Stomach smooth muscle (tissue), 2 donors: Measurements from ENCODE around the gene LZTR1.

Source experiments
- H3K27ac ChIP-seq: one replicate; pipeline ENCODE4 v1.7.0; 2013; ENCODE audit warnings: mild to moderate bottlenecking, low read length, inconsistent platforms
- H3K27me3 ChIP-seq, 2 donors: one replicate each; pipeline ENCODE4 v1.7.0; 2013; ENCODE audit warnings: low read length in 2 of 2; ENCODE audit not compliant: insufficient read depth in 2 of 2, control insufficient read depth in 1 of 2
- H3K36me3 ChIP-seq, 2 donors: one replicate each; pipeline ENCODE4 v1.7.0; 2013; ENCODE audit warnings: low read length in 2 of 2; ENCODE audit not compliant: control insufficient read depth in 2 of 2, insufficient read depth in 2 of 2
- H3K4me1 ChIP-seq: one replicate; pipeline ENCODE4 v1.7.0; 2013; ENCODE audit warnings: low read length; ENCODE audit not compliant: control insufficient read depth, insufficient read depth
- H3K4me3 ChIP-seq, 2 donors: one replicate each; pipeline ENCODE4 v1.7.0; 2013; ENCODE audit warnings: low read length in 2 of 2
- H3K9ac ChIP-seq, 2 donors: one replicate each; pipeline ENCODE4 v1.7.0; 2013; ENCODE audit warnings: low read length in 2 of 2, mild to moderate bottlenecking in 1 of 2
- H3K9me3 ChIP-seq, 2 donors: one replicate each; pipeline ENCODE4 v1.7.0; 2013; ENCODE audit warnings: low read length in 2 of 2; ENCODE audit not compliant: control insufficient read depth in 2 of 2
- donor health status: healthy.
- donor health status: Pancreatic carcinoma.

Gene LZTR1

DNA sequence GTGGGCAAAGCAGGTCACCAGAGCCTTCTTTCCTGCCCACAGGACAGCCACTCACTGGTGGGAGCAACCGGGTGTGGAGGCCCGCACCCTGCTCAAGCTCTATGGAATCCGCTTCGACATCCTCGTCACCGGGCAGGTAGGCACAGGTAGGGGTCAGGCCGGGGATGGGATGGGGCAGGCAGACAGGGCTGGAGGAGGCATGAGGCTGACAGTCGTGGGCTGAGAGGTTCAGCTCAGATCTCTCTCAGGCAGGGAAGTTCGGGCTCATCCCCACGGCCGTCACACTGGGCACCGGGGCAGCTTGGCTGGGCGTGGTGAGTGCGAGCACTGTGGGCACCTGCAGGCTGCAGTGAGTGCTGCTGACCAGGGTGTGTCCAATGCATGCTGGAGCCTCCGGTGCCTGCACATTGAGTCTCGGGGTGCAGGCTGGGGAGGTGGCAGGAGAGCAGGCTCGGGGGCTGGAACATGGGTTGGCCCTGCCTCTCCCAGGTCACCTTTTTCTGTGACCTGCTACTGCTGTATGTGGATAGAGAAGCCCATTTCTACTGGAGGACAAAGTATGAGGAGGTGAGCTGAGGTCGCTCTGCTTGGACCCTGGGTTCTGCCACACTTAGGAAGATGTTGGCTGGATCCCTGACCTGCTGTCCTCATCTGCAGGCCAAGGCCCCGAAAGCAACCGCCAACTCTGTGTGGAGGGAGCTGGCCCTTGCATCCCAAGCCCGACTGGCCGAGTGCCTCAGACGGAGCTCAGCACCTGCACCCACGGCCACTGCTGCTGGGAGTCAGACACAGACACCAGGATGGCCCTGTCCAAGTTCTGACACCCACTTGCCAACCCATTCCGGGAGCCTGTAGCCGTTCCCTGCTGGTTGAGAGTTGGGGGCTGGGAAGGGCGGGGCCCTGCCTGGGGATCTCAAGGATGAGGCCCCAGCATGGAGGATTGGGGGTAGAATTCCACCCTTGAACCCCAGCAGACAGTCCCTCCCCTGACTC lies 44.0 kb downstream of the LZTR1 start:
- Histone ChIP-seq H3K36me3 (no peaks in the 10 kb centered on the region), H3K9ac (no peak overlapping the region), H3K4me1 (peaks cover 2% of the 10 kb centered on the region), H3K27me3 (peaks cover 13 to 21% of the 10 kb centered on the region in 2 donors), H3K9me3 (no peaks in the 10 kb centered on the region), H3K27ac (no peak overlapping the region), H3K4me3 (no peak overlapping the region)

DNA sequence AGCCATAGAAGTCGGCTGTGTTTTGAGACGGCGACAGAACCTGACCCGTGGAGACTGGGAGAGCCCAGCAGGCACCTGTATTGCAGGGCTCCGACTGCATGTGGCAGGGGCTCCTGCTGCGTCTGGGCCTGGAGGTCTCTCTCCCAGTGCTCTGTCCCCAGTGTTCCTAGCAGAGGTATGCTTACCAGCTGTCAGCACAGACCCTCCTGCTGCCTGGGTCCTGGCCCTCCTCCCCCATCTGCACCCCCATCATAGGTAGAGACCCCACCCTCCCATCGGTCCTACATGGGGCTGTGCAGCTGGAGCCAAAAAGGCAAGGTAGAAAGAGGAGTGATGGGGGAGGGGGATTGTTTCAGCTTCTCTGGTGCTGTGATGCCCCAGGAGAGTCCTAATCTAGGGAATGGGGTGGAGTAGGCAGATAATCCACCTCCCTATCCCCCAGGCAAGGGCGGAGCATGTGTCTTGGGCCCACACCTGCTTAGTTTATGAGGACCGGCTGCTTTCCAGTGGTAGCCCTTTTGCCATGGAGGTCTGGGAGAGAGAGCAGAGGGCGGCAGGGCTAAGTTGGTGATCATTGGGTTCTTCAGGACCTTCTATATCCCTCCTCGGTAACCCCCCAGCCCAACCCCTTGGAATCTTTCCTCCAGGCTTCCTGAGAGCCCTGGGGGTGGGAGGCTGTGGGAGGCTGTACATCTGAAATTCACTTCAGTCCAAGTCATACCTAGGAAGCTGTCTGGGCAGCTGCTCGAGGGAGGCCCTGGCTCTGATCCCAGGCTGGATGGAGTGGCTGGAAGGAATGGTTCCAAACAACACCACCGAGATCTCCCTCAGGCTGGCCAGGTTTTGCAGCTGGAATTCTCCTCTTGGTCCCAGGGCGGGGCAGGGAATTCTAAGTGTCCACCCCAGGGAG lies 44.9 kb downstream of the LZTR1 start:
- peaks cover 5% of the 10 kb centered on the region for H3K4me1 ChIP-seq
- H3K4me3 ChIP-seq: no peak overlapping the region
- H3K36me3 ChIP-seq: no peaks in the 10 kb centered on the region
- no peak overlapping the region for H3K27ac ChIP-seq
- H3K9me3 ChIP-seq: no peaks in the 10 kb centered on the region
- H3K27me3 ChIP-seq: peaks cover 21 to 30% of the 10 kb centered on the region in 2 donors
- H3K9ac ChIP-seq: no peak overlapping the region

DNA sequence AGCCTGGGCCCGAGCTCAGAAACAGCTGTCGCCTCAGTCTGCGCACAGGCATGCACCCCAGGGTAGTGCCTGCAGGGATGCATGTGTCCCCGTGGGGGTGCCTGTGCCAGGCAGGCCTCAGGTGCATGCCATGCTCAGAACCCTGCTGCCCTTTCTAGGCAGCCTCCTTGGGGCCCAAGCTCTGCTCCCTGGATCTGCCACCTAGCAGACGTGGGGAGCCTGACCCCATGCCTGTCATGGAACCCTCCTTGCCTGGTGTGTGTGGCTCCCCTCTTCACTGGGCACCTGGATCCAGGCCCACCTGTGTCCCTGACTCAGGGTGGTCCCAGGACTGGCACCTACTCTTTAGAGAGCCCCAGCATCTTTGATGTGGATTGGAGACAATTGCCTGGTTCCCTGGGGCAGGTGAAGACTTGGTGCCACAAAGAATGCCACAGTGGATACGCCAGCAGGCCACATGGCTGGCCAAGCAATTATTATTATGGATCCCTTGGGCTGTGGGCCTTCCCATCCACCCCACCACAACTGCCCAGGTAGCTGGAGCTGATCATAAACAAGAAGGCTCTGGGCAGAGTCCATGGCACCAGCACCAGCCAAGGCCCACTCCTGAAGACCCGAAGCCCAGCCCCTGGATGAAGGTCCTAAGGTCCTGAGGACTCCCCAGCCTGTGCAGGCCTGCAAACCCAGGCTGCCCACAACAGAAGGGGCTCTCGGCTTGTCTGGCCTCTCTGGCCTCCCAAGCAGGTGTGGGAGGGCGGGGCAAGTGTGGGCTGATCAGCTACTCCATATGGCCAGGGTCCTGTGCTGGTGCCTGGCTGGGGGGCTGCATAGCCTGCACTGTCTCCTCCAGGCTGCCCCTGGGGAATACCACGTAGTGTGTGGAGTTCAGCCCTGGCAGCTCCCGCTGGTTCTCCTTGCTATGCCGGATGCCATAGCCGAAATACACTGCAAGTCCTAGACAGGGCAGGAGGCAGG lies 46.5 kb downstream of the LZTR1 start:
- no peaks in the 10 kb centered on the region for H3K36me3 ChIP-seq
- no peak overlapping the region for H3K27ac ChIP-seq
- H3K9ac ChIP-seq: no peak overlapping the region
- H3K9me3 ChIP-seq: no peaks in the 10 kb centered on the region
- peaks cover 8% of the 10 kb centered on the region for H3K4me1 ChIP-seq
- peaks cover 26 to 39% of the 10 kb centered on the region in 2 donors for H3K27me3 ChIP-seq
- no peak overlapping the region for H3K4me3 ChIP-seq

DNA sequence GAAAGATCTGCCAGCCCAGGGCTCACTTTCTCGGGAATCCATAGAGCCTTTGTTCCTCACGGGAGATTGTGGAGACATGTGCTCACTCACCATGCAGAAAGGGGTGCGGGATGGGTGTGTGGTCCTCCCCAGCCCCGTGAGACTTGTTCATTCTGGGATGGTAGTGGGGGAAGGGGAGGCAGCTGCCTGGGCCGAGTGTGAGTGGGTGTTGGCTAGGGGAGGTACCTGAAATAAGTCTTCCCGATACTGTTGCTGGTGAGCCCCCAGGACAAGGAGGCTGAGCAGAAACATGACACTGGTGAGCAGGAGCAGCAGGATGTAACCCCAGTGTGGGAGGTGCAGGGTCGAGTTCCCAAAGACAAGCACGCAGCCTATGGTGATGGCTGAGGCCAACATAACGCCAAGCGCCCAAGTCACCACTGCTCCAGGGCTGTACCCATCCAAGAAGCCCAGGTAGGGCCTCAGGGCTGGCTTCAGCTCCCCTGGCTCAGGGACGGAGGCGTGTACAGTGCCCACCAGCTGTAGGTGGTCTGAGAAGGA lies 47.5 kb downstream of the LZTR1 start:
- no peak overlapping the region for H3K27ac ChIP-seq
- H3K9me3 ChIP-seq: no peaks in the 10 kb centered on the region
- H3K36me3 ChIP-seq: no peaks in the 10 kb centered on the region
- H3K4me3 ChIP-seq: no peak overlapping the region
- no peak overlapping the region for H3K9ac ChIP-seq
- peaks cover 8% of the 10 kb centered on the region for H3K4me1 ChIP-seq
- H3K27me3 ChIP-seq: peaks cover 26 to 39% of the 10 kb centered on the region in 2 donors

DNA sequence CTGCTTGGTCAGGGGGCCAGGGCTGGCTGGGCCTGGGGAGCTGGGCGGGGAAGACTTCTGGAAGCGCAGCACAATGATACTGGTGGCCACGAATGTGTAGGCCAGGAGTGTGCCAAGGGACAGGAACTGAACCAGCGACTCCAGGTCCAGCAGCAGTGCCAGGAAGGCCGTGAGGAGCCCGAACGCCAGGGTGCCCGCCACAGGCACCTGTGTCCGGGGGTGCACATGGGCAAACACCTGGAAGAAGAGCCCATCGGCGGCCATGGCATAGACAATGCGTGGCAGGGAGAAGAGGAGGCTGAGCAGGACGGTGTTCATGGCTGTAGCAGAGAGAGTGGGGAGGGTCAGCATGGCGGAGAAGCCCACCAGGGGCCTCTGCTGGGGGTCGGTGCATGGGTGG lies 47.9 kb downstream of the LZTR1 start:
- Histone ChIP-seq H3K4me1 (peaks cover 8% of the 10 kb centered on the region), H3K9ac (no peak overlapping the region), H3K27ac (no peak overlapping the region), H3K36me3 (no peaks in the 10 kb centered on the region), H3K9me3 (no peaks in the 10 kb centered on the region), H3K4me3 (no peak overlapping the region), H3K27me3 (peaks cover 26 to 39% of the 10 kb centered on the region in 2 donors)

DNA sequence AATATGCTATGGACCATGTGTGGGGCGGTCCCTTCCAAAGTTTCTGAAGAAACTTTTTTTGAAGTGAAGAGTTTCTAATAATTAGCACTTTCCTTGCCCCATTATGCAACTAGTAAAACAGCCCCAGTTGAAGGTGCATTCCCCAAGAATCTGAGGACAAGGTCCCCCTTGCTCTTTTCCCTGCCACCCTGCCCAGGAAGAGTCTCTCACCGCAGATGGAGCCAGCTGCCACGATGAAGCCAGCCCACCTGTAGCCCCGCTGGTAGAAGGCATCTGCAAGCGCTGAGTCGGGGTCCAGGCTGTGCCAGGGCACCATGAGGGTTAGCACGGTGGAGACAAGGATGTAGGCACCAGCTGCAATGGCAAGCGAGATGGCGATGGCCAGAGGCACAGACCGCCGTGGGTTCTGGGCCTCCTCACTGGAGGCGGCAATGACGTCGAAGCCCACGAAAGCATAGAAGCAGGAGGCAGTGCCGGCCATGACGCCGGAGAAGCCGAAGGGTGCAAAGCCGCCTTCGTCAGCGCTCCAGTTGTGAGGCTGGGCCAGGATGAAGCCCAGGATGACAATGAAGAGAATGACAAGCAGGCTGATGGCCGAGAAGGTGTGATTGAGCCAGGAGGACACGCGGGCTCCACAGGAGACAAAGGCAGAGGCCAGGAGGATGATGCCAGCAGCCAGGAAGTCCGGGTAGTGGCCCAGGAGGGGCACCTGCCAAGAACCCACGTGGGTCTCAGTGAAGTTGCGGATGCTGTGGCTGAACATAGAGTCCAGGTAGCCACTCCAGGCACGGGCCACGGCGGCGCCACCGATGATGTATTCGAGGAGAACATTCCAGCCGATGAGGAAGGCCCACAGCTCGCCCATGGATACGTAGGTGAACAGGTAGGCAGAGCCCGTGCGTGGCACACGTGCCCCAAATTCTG lies 48.8 kb downstream of the LZTR1 start:
- no peak overlapping the region for H3K9ac ChIP-seq
- no peaks in the 10 kb centered on the region for H3K36me3 ChIP-seq
- peaks cover 26 to 39% of the 10 kb centered on the region in 2 donors for H3K27me3 ChIP-seq
- H3K9me3 ChIP-seq: no peaks in the 10 kb centered on the region
- H3K4me1 ChIP-seq: peaks cover 8% of the 10 kb centered on the region
- no peak overlapping the region for H3K27ac ChIP-seq
- no peak overlapping the region for H3K4me3 ChIP-seq

DNA sequence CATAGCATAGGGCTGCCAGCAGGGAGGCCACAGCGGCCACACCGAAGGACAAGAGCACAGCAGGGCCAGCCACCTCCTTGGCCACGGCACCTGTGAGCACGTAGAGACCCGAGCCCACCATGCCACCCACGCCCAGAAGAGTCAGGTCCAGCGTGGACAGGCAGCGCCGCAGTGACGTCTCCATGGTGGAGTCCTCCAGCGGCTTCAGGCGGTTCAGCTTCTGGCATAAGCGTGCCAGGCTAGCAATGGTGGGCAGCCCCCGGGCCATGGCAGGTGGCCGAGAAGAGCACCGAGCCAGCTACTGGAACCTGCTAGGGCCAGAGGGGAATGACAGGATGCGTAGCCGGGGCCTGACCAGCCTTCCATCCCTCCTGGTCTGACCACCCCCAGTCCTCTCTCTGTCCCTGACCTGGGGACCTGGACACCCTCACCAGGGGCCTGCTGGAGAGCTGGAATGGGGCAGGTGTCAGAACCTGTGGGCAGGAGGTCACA lies 49.5 kb downstream of the LZTR1 start:
- Histone ChIP-seq H3K9me3 (no peaks in the 10 kb centered on the region), H3K4me1 (peaks cover 8% of the 10 kb centered on the region), H3K27ac (no peak overlapping the region), H3K27me3 (peaks cover 26 to 39% of the 10 kb centered on the region in 2 donors), H3K9ac (no peak overlapping the region), H3K4me3 (no peak overlapping the region), H3K36me3 (no peaks in the 10 kb centered on the region)

DNA sequence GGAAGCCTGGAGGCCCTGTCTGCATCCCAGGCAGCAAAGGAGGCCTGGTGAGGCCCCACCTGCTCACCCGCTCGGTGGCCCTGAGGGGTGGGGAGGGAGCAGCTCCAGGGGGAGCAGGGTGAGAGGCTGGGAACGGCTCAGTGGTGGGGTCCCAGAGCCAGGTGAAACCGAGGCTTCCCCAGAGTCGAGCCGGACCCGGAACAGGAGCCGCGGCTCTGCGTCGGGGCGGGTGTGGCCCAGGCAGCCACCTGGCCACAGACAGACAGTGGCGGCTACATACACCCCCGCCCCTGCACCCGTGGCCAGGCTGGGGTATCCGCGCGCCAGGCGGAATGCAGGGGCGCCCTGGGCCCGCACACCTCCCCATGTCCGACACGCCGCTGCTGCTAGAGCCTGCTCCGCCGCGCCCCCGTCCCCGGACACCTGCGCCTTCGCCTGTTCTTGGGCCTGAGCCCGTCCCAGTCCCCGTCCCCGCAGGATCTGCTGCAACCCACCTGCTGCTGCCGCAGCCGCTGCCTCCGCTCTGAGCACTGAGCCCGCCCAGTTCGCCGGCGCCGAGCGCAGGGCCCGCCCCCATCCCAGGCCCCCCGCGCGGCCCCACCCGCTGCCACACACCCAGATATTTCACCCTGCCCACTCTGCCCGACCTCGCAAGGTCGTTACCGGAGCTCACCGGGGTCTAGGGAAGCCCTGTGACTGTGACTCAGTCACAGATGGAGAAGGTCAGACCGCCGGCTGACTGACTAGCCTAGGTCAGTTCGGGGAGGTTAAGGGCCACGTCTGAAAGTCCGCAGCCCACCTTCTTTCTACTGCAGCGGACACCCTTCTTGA lies 50.2 kb downstream of the LZTR1 start, which contains the start of gene SLC7A4:
Gene SLC7A4, minus strand, starts transcription at position 525 of the 831 bp plus-strand sequence. CDS start 749 bp downstream, outside the sequence.
- H3K9me3 ChIP-seq: no peaks in the 10 kb centered on the region
- no peak within 1 kb of the TSS for H3K9ac ChIP-seq
- H3K4me1 ChIP-seq: peaks cover 7% of the 10 kb centered on the region
- peaks cover 26 to 39% of the 10 kb centered on the region in 2 donors for H3K27me3 ChIP-seq
- no peak within 1 kb of the TSS for H3K27ac ChIP-seq
- H3K36me3 ChIP-seq: no peaks in the 10 kb centered on the region
- H3K4me3 ChIP-seq: peak within 1 kb of the TSS in 1 of 2 donors; percentile 57
